ENCODE data around the gene OXCT2.
"Not testable (repeated sequence)": the region's sequence is repeated elsewhere in the genome, so short reads cannot be mapped to it uniquely, and the experiment has no call there.

DNA sequence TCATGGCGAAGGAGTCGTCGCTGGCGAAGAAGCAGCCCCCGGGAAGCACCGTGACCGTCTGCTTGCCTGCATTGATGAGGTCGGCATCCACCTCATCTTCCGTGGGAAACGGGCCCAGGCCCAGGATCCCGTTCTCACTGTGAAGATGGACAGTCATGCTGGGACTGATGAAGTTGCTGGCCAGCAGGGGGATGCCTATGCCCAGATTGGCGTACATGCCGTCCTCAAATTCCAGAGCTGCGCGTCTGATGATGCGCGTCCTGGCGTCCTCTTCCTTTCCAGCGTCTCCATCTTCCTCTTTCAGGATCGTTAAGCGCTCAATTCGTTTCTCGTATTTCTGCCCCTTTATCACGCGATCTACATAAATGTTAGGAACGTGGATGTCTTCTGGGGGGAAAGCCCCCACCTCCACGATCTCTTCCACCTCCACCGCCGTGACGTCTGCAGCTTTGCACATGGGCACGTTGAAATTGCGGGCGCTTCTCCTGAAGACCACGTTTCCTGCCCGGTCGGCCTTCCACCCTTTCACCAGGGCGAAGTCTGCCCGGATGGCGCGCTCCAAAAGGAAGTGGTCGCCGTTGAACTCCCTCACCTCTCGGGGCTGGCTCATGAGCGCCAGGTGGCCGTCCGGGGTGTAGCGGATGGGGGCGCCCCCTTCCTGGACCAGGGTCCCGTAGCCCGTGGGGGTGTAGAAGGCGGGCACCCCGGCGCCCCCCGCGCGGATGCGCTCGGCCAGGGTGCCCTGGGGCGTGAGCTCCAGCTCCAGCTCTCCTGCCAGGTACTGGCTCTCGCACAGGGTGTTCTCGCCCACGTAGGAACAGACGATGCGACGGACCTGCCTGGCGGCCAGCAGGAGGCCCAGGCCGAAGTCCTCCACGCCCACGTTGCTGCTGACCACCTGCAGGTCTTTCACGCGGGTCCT is 787 bp downstream of the OXCT2 start:
- TF ChIP-seq EZH2 (IDR thresholded peaks at IDR 0.05; ENCODE audit: insufficient read depth, poor library complexity, severe bottlenecking); EZH2phosphoT487 (IDR thresholded peaks at IDR 0.05; ENCODE audit: insufficient read depth, low read depth): not testable (repeated sequence)
